ENCODE results near the gene OBP2A. TPM values are rescaled to one million over a fixed set of nuclear protein-coding genes. Genes with fewer than 3 reads are reported as not detected.

Gene OBP2A
- total and polyA plus RNA-seq, 8 donors, result not detected

GRCh38 chr9:135555203-135555602, 9.3 kb downstream of the OBP2A start:
- intact Hi-C loops (cut with DNase I), result no loop called here
- no peak overlapping the region for H3K4me3 ChIP-seq
- no peaks in the 10 kb centered on the region for H3K9me3 ChIP-seq
- H3K27me3 ChIP-seq, result peaks cover 0 to 12% of the 10 kb centered on the region in 2 donors
- no peak for TF ChIP-seq CTCF (IDR thresholded peaks at IDR 0.05)
- DNase-seq, result no peak
- no peaks in the 10 kb centered on the region for H3K4me1 ChIP-seq
- H3K27ac ChIP-seq, result no peak overlapping the region
- no peaks in the 10 kb centered on the region for H3K36me3 ChIP-seq
- ATAC-seq, result no peak

- no peak for TF ChIP-seq CTCF (IDR thresholded peaks at IDR 0.05)
- ATAC-seq (no peak), DNase-seq (no peak)
- Histone ChIP-seq H3K27me3 (peaks cover 0 to 10% of the 10 kb centered on the region in 2 donors), H3K36me3 (no peaks in the 10 kb centered on the region), H3K4me1 (no peaks in the 10 kb centered on the region), H3K9me3 (no peaks in the 10 kb centered on the region), H3K4me3 (no peak overlapping the region), H3K27ac (no peak overlapping the region)
- intact Hi-C loops (cut with DNase I), result no loop called here
Observed at GRCh38 chr9:135555910-135556309, 10.0 kb downstream of the OBP2A start.

GRCh38 chr9:135559606-135560005, 13.7 kb downstream of the OBP2A start:
- no peak overlapping the region for H3K4me3 ChIP-seq
- H3K4me1 ChIP-seq, result no peaks in the 10 kb centered on the region
- H3K36me3 ChIP-seq, result no peaks in the 10 kb centered on the region
- H3K27ac ChIP-seq, result no peak overlapping the region
- intact Hi-C loops (cut with DNase I), result no loop called here
- peaks cover 0 to 35% of the 10 kb centered on the region in 2 donors for H3K27me3 ChIP-seq
- H3K9me3 ChIP-seq, result no peaks in the 10 kb centered on the region
- TF ChIP-seq CTCF (IDR thresholded peaks at IDR 0.05), result no peak
- DNase-seq (no peak), ATAC-seq (no peak)

- ATAC-seq, result no peak
- Histone ChIP-seq H3K9me3 (no peaks in the 10 kb centered on the region), H3K27me3 (peaks cover 0 to 55% of the 10 kb centered on the region in 2 donors), H3K27ac (no peak within 1 kb of the TSS), H3K36me3 (no peaks in the 10 kb centered on the region), H3K4me3 (no peak within 1 kb of the TSS), H3K4me1 (no peaks in the 10 kb centered on the region)
- no peak for TF ChIP-seq CTCF (IDR thresholded peaks at IDR 0.05)
- intact Hi-C loops (cut with DNase I), result no loop called here
- DNase-seq, result no peak
Observed at GRCh38 chr9:135561391-135562234, 15.7 kb downstream of the OBP2A start, which contains the start of gene PAEP. Gene PAEP, plus strand, starts transcription at chr9:135561756.

- Histone ChIP-seq H3K9me3 (no peaks in the 10 kb centered on the region), H3K27ac (no peak overlapping the region), H3K4me3 (no peak overlapping the region), H3K36me3 (no peaks in the 10 kb centered on the region), H3K27me3 (peaks cover 0 to 56% of the 10 kb centered on the region in 2 donors), H3K4me1 (no peaks in the 10 kb centered on the region)
- intact Hi-C loops (cut with DNase I), result no loop called here
- ATAC-seq (no peak), DNase-seq (no peak)
- TF ChIP-seq CTCF (IDR thresholded peaks at IDR 0.05), result no peak
Observed at GRCh38 chr9:135562235-135562745, 16.4 kb downstream of the OBP2A start.

Measured in left lung (tissue), 10 donors.